Loucy (cell line): ENCODE measurements around the gene CCDC92B.

Experiments used
- H2AFZ ChIP-seq: fragments of 200-600 bp; sonication (generic); 2 replicates; pipeline ENCODE4 v1.6.0; 2016; ENCODE audit warnings: antibody characterized with exemption, mild to moderate bottlenecking, low read length, moderate library complexity
- H3F3A ChIP-seq: fragments of 200-600 bp; 2 replicates; pipeline ENCODE4 v1.6.0; 2016; ENCODE audit warnings: antibody characterized with exemption, low read depth, mild to moderate bottlenecking
- H3K27me3 ChIP-seq: fragments of 200-600 bp; sonication (generic); 2 replicates; pipeline ENCODE4 v1.6.1; 2014; ENCODE audit warnings: low read length, mild to moderate bottlenecking; ENCODE audit not compliant: insufficient read depth, poor library complexity, severe bottlenecking
- H3K36me3 ChIP-seq: fragments of 200-600 bp; sonication (generic); 2 replicates; pipeline ENCODE4 v1.6.1; 2016; ENCODE audit warnings: low read length; ENCODE audit not compliant: insufficient read depth
- H3K4me1 ChIP-seq: fragments of 200-600 bp; sonication (generic); 2 replicates; pipeline ENCODE4 v1.5.1; 2014; ENCODE audit warnings: low read length, mild to moderate bottlenecking; ENCODE audit not compliant: insufficient read depth, poor library complexity, severe bottlenecking
- H3K4me2 ChIP-seq: fragments of 200-600 bp; sonication (generic); 2 replicates; pipeline ENCODE4 v1.6.0; 2014; ENCODE audit warnings: antibody characterized with exemption, low read length, low read depth, mild to moderate bottlenecking; ENCODE audit not compliant: poor library complexity, severe bottlenecking
- H3K4me3 ChIP-seq: fragments of 200-600 bp; sonication (generic); 2 replicates; pipeline ENCODE4 v1.5.1; 2014; ENCODE audit warnings: low read length, mild to moderate bottlenecking, mixed read lengths; ENCODE audit not compliant: poor library complexity, severe bottlenecking
- H3K79me2 ChIP-seq: fragments of 200-600 bp; sonication (generic); 2 replicates; pipeline ENCODE4 v1.6.1; 2014; ENCODE audit warnings: low read length; ENCODE audit not compliant: insufficient read depth
- H3K9ac ChIP-seq: fragments of 200-600 bp; sonication (generic); 2 replicates; pipeline ENCODE4 v1.6.0; 2014; ENCODE audit warnings: mild to moderate bottlenecking, low read depth, low read length, moderate library complexity; ENCODE audit not compliant: poor library complexity, severe bottlenecking
- H3K9me2 ChIP-seq: fragments of 200-600 bp; sonication (generic); replicated peaks from 2 replicates; pipeline ENCODE4 v1.6.1; 2016; ENCODE audit warnings: low read depth, low read length, mixed read lengths
- H3K9me3 ChIP-seq: fragments of 200-600 bp; sonication (generic); 2 replicates; pipeline ENCODE4 v1.6.1; 2014; ENCODE audit warnings: mild to moderate bottlenecking, antibody characterized with exemption, low read length, low read depth; ENCODE audit not compliant: insufficient read depth
- H4K20me1 ChIP-seq: fragments of 200-600 bp; sonication (generic); 2 replicates; pipeline ENCODE4 v1.6.0; 2014; ENCODE audit warnings: antibody characterized with exemption, low read length, mild to moderate bottlenecking; ENCODE audit not compliant: insufficient read depth, poor library complexity, severe bottlenecking
- EZH2phosphoT487 ChIP-seq: fragments of 200-600 bp; IDR thresholded peaks from 2 replicates; pipeline ENCODE4 v1.6.1; 2018; ENCODE audit warnings: antibody characterized with exemption, mild to moderate bottlenecking, moderate library complexity, borderline replicate concordance
- TF ChIP-seq, protein P1 (sequence below): fragments of 200-600 bp; sonication (generic); conservative IDR thresholded peaks from 2 replicates; pipeline ENCODE4 v1.5.1; 2014; ENCODE audit warnings: mild to moderate bottlenecking, antibody characterized with exemption, low read length

The CCDC92B gene

DNA sequence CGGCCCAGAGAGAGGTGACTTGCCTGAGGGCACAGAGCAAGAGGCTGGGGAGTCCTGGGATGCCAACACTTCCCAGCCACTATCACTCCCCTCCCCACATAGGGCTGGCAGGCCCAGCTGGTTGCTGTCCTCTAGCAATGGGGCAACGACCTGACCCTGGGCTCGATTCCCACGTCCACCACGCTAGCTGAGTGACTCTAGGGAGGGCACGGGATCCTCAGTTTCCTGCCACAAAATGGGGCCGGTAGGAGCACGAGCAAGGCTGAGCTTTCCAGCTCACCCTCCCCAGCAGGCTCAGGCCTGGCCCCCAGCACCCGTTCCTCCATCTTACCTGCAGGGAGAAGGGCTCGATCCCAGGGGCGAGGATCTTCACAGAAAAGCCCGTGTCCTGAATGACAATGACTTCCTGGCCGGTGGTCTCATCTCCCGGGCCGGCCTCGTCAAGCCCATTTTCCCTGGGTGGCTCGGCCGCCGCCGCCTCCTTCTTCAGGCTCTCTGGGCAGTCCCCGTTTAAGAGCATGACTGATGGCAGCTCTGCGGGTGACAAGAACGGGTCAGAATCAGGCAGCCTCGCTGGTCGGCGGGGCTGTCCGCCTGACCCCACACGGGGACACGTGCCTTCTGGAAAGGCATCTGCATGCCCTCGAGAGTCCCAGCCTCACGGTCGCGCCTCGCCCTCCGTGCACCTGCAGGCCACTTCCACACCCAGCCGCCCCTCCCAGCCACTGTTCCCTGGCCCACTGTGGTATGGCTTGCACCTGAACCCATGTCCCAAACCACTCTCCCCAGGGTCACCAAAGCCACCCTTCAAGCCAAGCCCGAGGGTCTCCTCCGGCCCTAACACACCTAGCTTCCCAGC lies 45.2 kb downstream of the CCDC92B start:
- Histone ChIP-seq H3K79me2 (peaks cover 47% of the 10 kb centered on the region), H3K27me3 (no peaks in the 10 kb centered on the region), H3K4me1 (peaks cover 10% of the 10 kb centered on the region), H3K4me3 (no peak overlapping the region), H2AFZ (no peak overlapping the region), H3F3A (no peaks in the 10 kb centered on the region), H3K9me2 (no peaks in the 10 kb centered on the region), H3K36me3 (peaks cover 33% of the 10 kb centered on the region; the same call in 1 of the 2 replicates), H4K20me1 (peaks cover 27% of the 10 kb centered on the region), H3K9ac (no peak overlapping the region), H3K4me2 (no peak overlapping the region), H3K9me3 (no peaks in the 10 kb centered on the region)
- TF ChIP-seq EZH2phosphoT487, result no peak
- TF ChIP-seq, protein P1, sequence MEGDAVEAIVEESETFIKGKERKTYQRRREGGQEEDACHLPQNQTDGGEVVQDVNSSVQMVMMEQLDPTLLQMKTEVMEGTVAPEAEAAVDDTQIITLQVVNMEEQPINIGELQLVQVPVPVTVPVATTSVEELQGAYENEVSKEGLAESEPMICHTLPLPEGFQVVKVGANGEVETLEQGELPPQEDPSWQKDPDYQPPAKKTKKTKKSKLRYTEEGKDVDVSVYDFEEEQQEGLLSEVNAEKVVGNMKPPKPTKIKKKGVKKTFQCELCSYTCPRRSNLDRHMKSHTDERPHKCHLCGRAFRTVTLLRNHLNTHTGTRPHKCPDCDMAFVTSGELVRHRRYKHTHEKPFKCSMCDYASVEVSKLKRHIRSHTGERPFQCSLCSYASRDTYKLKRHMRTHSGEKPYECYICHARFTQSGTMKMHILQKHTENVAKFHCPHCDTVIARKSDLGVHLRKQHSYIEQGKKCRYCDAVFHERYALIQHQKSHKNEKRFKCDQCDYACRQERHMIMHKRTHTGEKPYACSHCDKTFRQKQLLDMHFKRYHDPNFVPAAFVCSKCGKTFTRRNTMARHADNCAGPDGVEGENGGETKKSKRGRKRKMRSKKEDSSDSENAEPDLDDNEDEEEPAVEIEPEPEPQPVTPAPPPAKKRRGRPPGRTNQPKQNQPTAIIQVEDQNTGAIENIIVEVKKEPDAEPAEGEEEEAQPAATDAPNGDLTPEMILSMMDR, result no peak

DNA sequence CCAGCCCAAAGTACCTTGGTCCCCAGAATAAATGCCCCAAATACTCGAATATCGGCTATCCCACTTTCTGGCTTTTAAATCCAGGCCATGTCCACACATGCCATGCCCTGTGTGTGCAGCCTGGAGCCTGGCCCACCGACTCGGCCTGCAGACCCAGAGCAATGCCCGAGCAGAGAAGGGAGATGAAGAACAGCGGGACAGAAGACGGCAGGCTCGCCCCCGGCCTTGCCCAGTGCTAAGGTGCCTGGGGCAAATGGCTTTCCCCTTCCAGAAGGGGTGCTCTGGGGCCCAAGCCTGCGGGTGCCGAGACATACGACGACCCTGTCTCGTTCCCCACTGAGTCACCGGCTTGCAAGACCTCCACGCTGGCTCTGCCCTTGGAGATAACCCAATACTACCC lies 45.8 kb downstream of the CCDC92B start:
- peaks cover 10% of the 10 kb centered on the region for H3K4me1 ChIP-seq
- no peak for TF ChIP-seq EZH2phosphoT487
- TF ChIP-seq, protein P1, result no peak
- H3K9me2 ChIP-seq, result no peaks in the 10 kb centered on the region
- H4K20me1 ChIP-seq, result peaks cover 21% of the 10 kb centered on the region
- H3K4me3 ChIP-seq, result no peak overlapping the region
- H3K36me3 ChIP-seq, result peaks cover 37% of the 10 kb centered on the region; the same call in 1 of the 2 replicates
- H3K4me2 ChIP-seq, result no peak overlapping the region
- peaks cover 41% of the 10 kb centered on the region for H3K79me2 ChIP-seq
- no peaks in the 10 kb centered on the region for H3K27me3 ChIP-seq
- H2AFZ ChIP-seq, result no peak overlapping the region
- H3K9ac ChIP-seq, result no peak overlapping the region
- H3F3A ChIP-seq, result no peaks in the 10 kb centered on the region
- H3K9me3 ChIP-seq, result no peaks in the 10 kb centered on the region

DNA sequence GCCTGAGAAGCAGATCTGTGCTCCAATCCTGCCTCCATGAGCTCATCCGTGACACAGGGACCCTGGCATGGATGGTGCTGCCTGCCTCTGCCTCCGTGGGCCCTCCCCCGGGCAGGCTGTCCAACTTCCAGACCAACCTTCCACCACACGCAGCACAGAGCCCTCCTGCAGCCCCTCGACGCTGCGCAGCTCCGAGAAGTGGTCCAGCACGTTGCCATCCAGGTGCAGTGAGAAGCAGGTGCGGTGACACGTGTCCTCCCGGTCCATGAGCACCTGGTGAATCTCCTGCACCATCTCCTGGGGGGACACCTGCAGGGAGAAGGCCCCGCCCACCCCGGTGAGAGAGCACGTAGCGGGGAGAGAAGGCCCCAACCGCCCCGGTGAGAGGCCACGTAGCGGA lies 46.3 kb downstream of the CCDC92B start:
- Histone ChIP-seq H3K4me2 (no peak overlapping the region), H3K27me3 (no peaks in the 10 kb centered on the region), H3K36me3 (peaks cover 39% of the 10 kb centered on the region; the same call in 1 of the 2 replicates), H3F3A (no peaks in the 10 kb centered on the region), H2AFZ (no peak overlapping the region), H3K9me3 (no peaks in the 10 kb centered on the region), H3K4me1 (peaks cover 5% of the 10 kb centered on the region), H3K9ac (no peak overlapping the region), H3K4me3 (no peak overlapping the region), H3K9me2 (no peaks in the 10 kb centered on the region), H3K79me2 (peaks cover 37% of the 10 kb centered on the region), H4K20me1 (peaks cover 16% of the 10 kb centered on the region)
- no peak for TF ChIP-seq EZH2phosphoT487
- TF ChIP-seq, protein P1, result no peak
